HUDEP-2 (cell line): ENCODE data around the gene PABPC1L.

Experiments
- DNase-seq, 76 experiments: peaks; one replicate each; lab custom pipeline; 2025; ENCODE audit not compliant: unreplicated experiment in 76 of 76; lab: John Stamatoyannopoulos, UW

The PABPC1L gene

DNA sequence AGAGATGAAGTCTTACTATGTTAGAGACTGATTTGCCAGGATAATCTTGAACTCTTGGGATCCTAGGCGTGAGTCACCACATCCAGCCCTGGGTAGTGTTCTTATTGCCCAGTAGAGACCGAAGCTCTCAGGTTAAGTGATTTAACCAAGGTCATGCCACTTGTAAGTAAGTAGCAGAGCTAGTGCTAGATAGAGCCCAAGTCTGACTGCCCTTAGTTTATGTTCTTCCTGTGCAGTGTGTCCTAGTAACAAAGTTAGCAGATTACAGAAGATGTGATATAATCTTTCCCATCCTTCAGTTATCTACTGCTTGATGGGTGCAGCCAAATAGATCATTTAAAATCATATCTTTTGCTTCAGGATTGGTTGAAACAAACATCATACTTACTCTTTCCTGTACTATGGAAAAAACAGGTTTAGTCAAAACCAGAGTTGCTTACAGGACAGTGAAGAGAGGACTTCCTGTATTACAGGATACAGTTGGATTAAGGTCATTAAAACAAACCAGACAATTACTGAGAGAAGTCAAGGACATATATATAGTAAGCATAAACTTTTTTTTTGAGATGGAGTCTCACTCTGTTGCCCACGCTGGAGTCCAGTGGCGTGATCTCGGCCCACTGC, 9.5 kb upstream of the PABPC1L start:
- no peak for DNase-seq

- DNase-seq: no peak
Measured at GRCh38 chr20:44901974-44902373, 7.9 kb upstream of the PABPC1L start.

- no peak for DNase-seq
Measured at GRCh38 chr20:44904377-44904776, 5.5 kb upstream of the PABPC1L start.

- no peak for DNase-seq
Measured at GRCh38 chr20:44908987-44909871, 631 bp upstream of the PABPC1L start.

GRCh38 chr20:44910690-44911262, 916 bp downstream of the PABPC1L start:
- no peak for DNase-seq

DNA sequence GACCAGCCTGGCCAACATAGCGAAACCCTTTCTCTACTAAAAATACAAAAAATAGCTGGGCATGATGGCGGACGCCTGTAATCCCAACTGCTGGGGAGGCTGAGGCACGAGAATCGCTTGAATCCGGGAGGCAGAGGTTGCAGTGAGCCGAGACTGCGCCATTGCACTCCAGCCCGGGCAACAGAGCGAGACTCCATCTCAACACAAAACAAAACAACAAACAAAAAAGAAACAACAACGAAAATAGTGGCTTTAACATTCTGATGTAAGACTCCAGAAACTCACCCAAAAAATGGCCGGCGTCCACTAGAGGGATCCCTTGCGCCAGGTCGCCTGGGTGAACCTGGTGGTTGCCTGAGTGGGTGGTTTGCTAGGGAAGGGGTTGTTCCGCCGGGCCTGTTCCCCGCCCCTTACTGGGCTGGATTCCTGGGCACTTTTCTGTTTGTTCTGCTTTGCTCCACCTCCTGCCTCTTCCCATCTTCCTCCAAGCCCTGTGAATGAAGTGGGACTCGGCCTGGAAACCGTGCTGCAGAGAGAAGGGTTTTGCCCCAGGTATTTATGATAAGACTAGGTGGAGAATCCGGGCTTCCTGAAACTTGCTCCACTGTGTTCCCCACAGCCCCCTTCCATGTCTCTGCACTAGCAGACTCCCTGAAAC, 1.5 kb downstream of the PABPC1L start:
- peak in 55 of 76 experiments; percentile 4 to 64 (median 40) for DNase-seq

GRCh38 chr20:44912189-44912588, 2.3 kb downstream of the PABPC1L start:
- no peak for DNase-seq

- no peak for DNase-seq
Measured at GRCh38 chr20:44914924-44915323, 5.1 kb downstream of the PABPC1L start.

DNA sequence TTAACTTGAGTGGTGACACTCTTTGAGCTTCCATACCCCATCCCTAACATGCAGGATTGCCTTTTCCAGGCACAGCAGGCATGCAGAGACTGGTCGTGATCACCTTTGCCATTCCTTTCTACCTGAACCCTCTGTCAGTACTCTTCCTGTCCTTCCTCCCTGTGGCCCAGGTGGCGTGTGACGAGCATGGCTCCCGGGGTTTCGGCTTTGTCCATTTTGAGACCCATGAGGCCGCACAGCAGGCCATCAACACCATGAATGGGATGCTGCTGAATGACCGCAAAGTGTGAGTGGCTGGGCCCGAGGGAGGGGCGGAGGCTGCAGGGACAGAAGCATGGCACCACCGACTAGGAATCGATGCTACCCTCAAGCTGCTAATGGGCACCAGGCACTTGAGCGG, 6.7 kb downstream of the PABPC1L start:
- DNase-seq: no peak

GRCh38 chr20:44917399-44917798, 7.5 kb downstream of the PABPC1L start:
- DNase-seq: no peak

DNA sequence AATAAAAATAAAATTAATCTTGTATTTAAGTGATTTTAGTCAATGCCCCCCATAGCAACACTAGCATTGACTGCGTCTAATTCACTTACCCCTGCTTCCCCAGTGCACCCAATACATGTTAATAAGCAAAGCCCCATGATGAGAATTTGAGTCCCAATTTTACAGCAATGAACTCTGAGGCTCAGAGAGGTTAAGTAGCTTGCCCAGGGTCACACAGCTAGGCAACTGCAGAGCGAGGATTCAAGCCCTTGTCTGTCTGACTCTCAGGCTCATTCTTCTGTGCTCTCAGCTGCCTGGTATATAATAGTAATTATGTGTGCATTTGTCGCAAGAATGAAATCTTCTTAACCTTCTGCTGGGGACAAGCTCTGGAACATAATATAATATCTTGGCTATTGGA, 8.5 kb downstream of the PABPC1L start:
- DNase-seq: no peak

GRCh38 chr20:44918761-44919160, 8.9 kb downstream of the PABPC1L start:
- DNase-seq: no peak

- no peak for DNase-seq
Measured at GRCh38 chr20:44921447-44921846, 11.6 kb downstream of the PABPC1L start.

DNA sequence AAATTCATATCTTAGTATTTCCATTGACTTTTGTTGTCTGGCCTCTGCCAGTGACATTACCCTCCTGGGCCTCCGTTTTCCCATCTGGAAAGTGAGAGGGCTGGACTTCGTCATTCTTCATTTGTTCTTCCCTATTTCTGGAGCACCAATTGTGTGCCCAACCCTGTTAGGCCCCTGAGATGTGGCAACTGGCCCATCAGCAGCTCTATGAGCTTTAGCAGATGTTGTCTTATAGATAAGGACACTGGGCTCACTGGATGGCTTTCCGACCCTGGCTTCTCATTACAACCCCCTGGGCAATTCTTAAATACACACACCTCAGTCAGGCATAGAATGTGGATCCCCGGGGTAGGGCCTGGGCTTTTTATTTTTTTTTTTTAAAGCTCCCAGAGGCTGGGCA, 14.7 kb downstream of the PABPC1L start:
- peak in 58 of 76 experiments; percentile 5 to 73 (median 36) for DNase-seq

- DNase-seq: no peak
Measured at GRCh38 chr20:44928595-44928994, 18.7 kb downstream of the PABPC1L start.

DNA sequence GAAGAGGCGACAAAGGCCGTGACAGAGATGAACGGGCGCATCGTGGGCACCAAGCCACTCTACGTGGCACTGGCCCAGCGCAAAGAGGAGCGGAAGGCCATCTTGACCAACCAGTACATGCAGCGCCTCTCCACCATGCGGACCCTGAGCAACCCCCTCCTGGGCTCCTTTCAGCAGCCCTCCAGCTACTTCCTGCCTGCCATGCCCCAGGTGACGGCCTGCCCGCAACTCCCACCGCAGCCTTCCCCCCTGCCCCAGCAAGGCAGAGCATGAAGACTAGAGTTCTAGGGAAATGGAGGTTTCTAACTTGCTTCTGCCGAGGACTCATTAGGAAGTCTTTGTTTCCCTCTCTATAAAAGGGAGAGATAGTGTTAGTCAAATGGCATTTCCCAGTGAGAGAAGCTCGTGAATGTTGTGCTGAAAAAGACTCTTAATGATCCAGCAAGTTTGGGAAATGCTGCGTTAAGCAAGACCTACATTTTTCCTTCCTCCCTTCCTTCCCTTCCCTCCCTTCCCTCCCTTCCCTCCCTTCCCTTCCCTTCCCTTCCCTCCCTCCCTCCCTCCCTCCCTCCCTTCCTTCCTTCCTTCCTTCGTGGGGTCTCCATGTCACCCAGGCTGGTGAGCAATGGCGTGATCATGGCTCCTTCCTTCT, 20.8 kb downstream of the PABPC1L start:
- DNase-seq: no peak

DNA sequence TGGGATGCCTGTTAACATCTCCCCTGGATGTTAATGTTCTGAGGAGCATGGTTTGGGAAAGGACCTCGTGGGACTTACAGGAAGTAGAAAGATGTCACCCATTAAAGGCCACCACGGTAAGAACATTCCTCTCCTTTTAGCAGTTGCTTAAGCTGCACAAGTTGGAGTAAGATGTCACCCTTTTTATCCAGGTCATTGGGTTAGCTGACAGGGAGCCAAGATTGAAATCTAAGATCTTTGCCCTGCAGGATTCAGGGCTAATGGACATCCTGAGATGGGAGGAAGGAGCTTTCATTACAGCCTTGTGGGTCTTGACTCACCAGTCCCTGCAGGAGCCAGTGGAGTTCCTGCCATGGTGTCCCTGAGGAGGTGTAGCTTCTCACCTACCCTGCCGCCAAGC, 22.1 kb downstream of the PABPC1L start:
- DNase-seq: no peak

- no peak for DNase-seq
Measured at GRCh38 chr20:44932916-44933315, 23.1 kb downstream of the PABPC1L start.

DNA sequence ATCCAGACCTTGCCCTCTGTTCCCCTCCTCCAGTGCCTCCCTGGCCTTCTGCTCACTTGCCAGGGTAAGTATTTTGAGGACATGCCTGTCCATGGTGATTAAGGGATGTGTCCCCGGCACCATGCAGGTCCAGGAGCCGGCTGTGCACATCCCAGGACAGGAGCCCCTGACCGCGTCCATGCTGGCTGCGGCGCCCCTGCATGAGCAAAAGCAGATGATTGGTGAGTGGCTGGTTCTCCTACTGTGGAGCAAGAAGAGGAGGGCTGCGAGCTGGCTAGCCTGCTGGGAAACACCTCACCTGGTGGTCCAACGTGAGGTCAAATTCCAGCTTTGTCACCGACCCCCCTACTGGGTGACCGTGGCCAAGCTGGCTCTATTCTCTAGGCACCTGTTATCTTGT, 26.6 kb downstream of the PABPC1L start:
- DNase-seq: no peak

DNA sequence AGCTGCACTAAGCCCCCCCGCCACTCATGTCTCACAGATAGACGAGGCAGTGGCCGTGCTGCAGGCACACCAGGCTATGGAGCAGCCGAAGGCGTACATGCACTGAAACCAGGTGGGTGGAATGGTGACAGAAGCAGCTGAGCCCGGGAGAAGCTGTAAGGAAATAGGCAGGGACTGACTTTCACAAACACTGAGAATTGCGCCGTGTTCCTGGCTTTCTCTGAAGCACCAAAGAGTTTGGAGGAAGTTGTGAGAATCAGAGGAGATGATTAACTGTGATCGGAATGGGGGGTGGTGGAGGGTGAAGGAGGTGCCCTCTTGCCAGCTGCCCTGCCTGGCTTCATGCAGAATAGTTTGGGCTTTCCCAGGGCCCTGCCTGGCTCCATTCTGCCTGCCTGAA, 28.8 kb downstream of the PABPC1L start:
- no peak for DNase-seq
